GM12878 (cell line): ENCODE measurements around the gene CNTN4. TPM values are rescaled to one million over a fixed set of nuclear protein-coding genes. Genes with fewer than 3 reads are reported as not detected.

Experiments
- ATAC-seq: fragments of 200-7000 bp; cut with Tn5 transposase; 3 replicates; pipeline ENCODE4 v1.9.1; 2020; ENCODE audit warnings: mild to moderate bottlenecking, moderate library complexity
- BruUV-seq: library from RNA; stranded (reverse); fragments of 400-500 nt; replicated peaks from 2 replicates; lab custom pipeline; 2021; lab: Mats Ljungman, UMichigan
- CTCF ChIA-PET: fragments of 300-600 bp; sonication (Branson Sonifier 250); formaldehyde crosslinking; extraction: SDS; loops from one replicate; lab custom pipeline; 2021; ENCODE audit warnings: inconsistent platforms; lab: Yijun Ruan, JAX
- POLR2A ChIA-PET: fragments of 350-600 bp; formaldehyde crosslinking; extraction: SDS; loops from one replicate; lab custom pipeline; 2021; ENCODE audit warnings: inconsistent platforms; lab: Charles Lee
- RAD21 ChIA-PET: fragments of 300-600 bp; sonication (Branson Sonifier 250); formaldehyde crosslinking; loops from one replicate; lab custom pipeline; 2023; ENCODE audit warnings: antibody characterized with exemption; ENCODE audit not compliant: unreplicated experiment; lab: Charles Lee
- SMC1A ChIA-PET: fragments of 300-600 bp; sonication (Branson Sonifier 250); formaldehyde crosslinking; loops from one replicate; lab custom pipeline; 2023; ENCODE audit not compliant: unreplicated experiment, uncharacterized antibody; lab: Charles Lee
- DNase-seq: peaks from one replicate; pipeline ENCODE4 v3.0.0-alpha.2; 2011; ENCODE audit warnings: low read depth, low spot score
- FAIRE-seq: peaks from 3 replicates; lab custom pipeline; 2011; peaks lifted over from hg19 to GRCh38; lab: Jason Lieb, UNC
- H2AFZ ChIP-seq: 2 replicates; pipeline ENCODE4 v1.6.0; 2011; ENCODE audit warnings: low read depth, low read length, control low read depth; ENCODE audit not compliant: control insufficient read depth
- H3K27ac ChIP-seq: 2 replicates; pipeline ENCODE4 v1.5.1; 2011; ENCODE audit warnings: control low read depth; ENCODE audit not compliant: control insufficient read depth, insufficient read depth
- H3K27me3 ChIP-seq, 2 experiments: replicated peaks in 1 of 2; 2 replicates each; pipeline versions ENCODE4 v1.6.0 to v1.6.1; 2011; ENCODE audit warnings: low read length in 1 of 2; ENCODE audit not compliant: control insufficient read depth in 2 of 2, insufficient read depth in 2 of 2
- H3K36me3 ChIP-seq, 2 experiments: 2 replicates each; pipeline ENCODE4 v1.5.1; 2011; ENCODE audit warnings: low read length in 1 of 2; ENCODE audit not compliant: control insufficient read depth in 2 of 2, insufficient read depth in 2 of 2
- H3K4me1 ChIP-seq: 2 replicates; pipeline ENCODE4 v1.6.1; 2011; ENCODE audit warnings: mild to moderate bottlenecking, low read length, moderate library complexity, mixed read lengths; ENCODE audit not compliant: control insufficient read depth, insufficient read depth
- H3K4me2 ChIP-seq: 2 replicates; pipeline ENCODE4 v1.6.0; 2011; ENCODE audit warnings: control low read depth; ENCODE audit not compliant: control insufficient read depth, insufficient read depth
- H3K4me3 ChIP-seq: fragments of 200-600 bp; sonication (generic); 2 replicates; pipeline ENCODE4 v1.5.1; 2016
- H3K79me2 ChIP-seq: 2 replicates; pipeline ENCODE4 v1.6.0; 2011; ENCODE audit warnings: low read length; ENCODE audit not compliant: control insufficient read depth, insufficient read depth
- H3K9ac ChIP-seq: 2 replicates; pipeline ENCODE4 v1.8.0; 2011; ENCODE audit warnings: low read length, control low read depth, mixed read lengths; ENCODE audit not compliant: control insufficient read depth, insufficient read depth
- H3K9me3 ChIP-seq: replicated peaks from 3 replicates; pipeline ENCODE4 v1.5.1; 2011; ENCODE audit warnings: mild to moderate bottlenecking, low read length; ENCODE audit not compliant: control insufficient read depth, insufficient read depth
- H4K20me1 ChIP-seq: 2 replicates; pipeline ENCODE4 v1.6.0; 2011; ENCODE audit not compliant: control insufficient read depth, insufficient read depth
- CBFB ChIP-seq: IDR thresholded peaks from 2 replicates; pipeline ENCODE4 v1.6.1; 2016; ENCODE audit warnings: antibody characterized with exemption, low read depth
- CBX5 ChIP-seq: sonication (generic); IDR thresholded peaks from 2 replicates; pipeline ENCODE4 v1.6.1; 2016; ENCODE audit warnings: low read depth, moderate library complexity, mild to moderate bottlenecking, inconsistent platforms
- CUX1 ChIP-seq: IDR thresholded peaks from 2 replicates; pipeline ENCODE4 v1.6.1; 2012; ENCODE audit warnings: improper control_type of control experiment, low read depth, low read length; ENCODE audit not compliant: insufficient replicate concordance
- FOS ChIP-seq: IDR thresholded peaks from 3 replicates; pipeline ENCODE4 v1.6.1; 2011; ENCODE audit warnings: borderline replicate concordance; ENCODE audit not compliant: insufficient read length; ENCODE audit errors: extremely low read depth
- FOXM1 ChIP-seq: IDR thresholded peaks from 2 replicates; pipeline ENCODE4 v1.6.1; 2012; ENCODE audit warnings: low read depth, mild to moderate bottlenecking, inconsistent platforms, low read length, moderate library complexity
- GATAD2B ChIP-seq: fragments of 450-650 bp; conservative IDR thresholded peaks from 2 replicates; pipeline ENCODE4 v1.6.1; 2017; ENCODE audit warnings: low read depth, mild to moderate bottlenecking, moderate library complexity
- IKZF1 ChIP-seq: fragments of 450-650 bp; conservative IDR thresholded peaks from 2 replicates; pipeline ENCODE4 v1.6.1; 2017; ENCODE audit warnings: antibody characterized with exemption, mild to moderate bottlenecking
- IKZF2 ChIP-seq, 2 experiments: fragments of 450-650 bp; IDR thresholded peaks; 2 replicates each; pipeline ENCODE4 v1.6.1; 2017; ENCODE audit warnings: mild to moderate bottlenecking in 2 of 2, moderate library complexity in 2 of 2
- RCOR1 ChIP-seq: conservative IDR thresholded peaks from 2 replicates; pipeline ENCODE4 v1.6.1; 2012; ENCODE audit warnings: low read depth, low read length, improper control_type of control experiment
- SIN3A ChIP-seq: IDR thresholded peaks from 2 replicates; pipeline ENCODE4 v1.6.1; 2012; ENCODE audit warnings: low read depth, low read length, improper control_type of control experiment
- SMC3 ChIP-seq: IDR thresholded peaks from 2 replicates; pipeline ENCODE4 v1.6.1; 2011; ENCODE audit warnings: low read length, improper control_type of control experiment, borderline replicate concordance
- SREBF1 ChIP-seq: IDR thresholded peaks from 2 replicates; pipeline ENCODE4 v1.6.1; 2012; ENCODE audit warnings: mild to moderate bottlenecking, low read length
- SUPT20H ChIP-seq: IDR thresholded peaks from 2 replicates; pipeline ENCODE4 v1.6.1; 2011; ENCODE audit warnings: low read depth, mild to moderate bottlenecking, low read length, moderate library complexity, borderline replicate concordance; ENCODE audit not compliant: control insufficient read depth
- SUZ12 ChIP-seq: fragments of 200-600 bp; sonication (generic); IDR thresholded peaks from one replicate; pipeline ENCODE4 v1.6.1; 2018; ENCODE audit warnings: antibody characterized with exemption, mild to moderate bottlenecking; ENCODE audit not compliant: unreplicated experiment
- TARDBP ChIP-seq: IDR thresholded peaks from 2 replicates; pipeline ENCODE4 v1.6.1; 2016; ENCODE audit warnings: borderline replicate concordance
- TCF7 ChIP-seq: IDR thresholded peaks from 2 replicates; pipeline ENCODE4 v1.6.1; 2014; ENCODE audit warnings: antibody characterized with exemption, borderline replicate concordance
- USF2 ChIP-seq: IDR thresholded peaks from 2 replicates; pipeline ENCODE4 v1.6.1; 2011; ENCODE audit warnings: low read depth, low read length, improper control_type of control experiment, borderline replicate concordance
- WRNIP1 ChIP-seq: IDR thresholded peaks from 2 replicates; pipeline ENCODE4 v1.6.1; 2011; ENCODE audit warnings: low read depth, low read length, improper control_type of control experiment, borderline replicate concordance
- ZNF217 ChIP-seq: fragments of 450-650 bp; IDR thresholded peaks from 2 replicates; pipeline ENCODE4 v1.6.1; 2017; ENCODE audit warnings: antibody characterized with exemption, mild to moderate bottlenecking
- ZZZ3 ChIP-seq: IDR thresholded peaks from 2 replicates; pipeline ENCODE4 v1.6.1; 2011; ENCODE audit warnings: low read depth; ENCODE audit not compliant: control insufficient read depth, insufficient read length
- WGBS: methylation state at CpG from one replicate; pipeline ENCODE4 v1.1.6; 2016; ENCODE audit warnings: low lambda C conversion rate; ENCODE audit not compliant: insufficient replicate concordance, insufficient coverage; ENCODE audit errors: missing lambda C conversion rate; 5-methylcytosine and 5-hydroxymethylcytosine counted together
- in situ Hi-C: fragments of 300-500 bp; cut with MboI; formaldehyde crosslinking; loops from 9 replicates; pipeline ENCODE4 v1.14.3; 2018; ENCODE audit warnings: mixed read lengths
- intact Hi-C: fragments of 100-400 bp; cut with micrococcal nuclease; formaldehyde crosslinking; loops from one replicate; pipeline ENCODE4 v1.14.2; 2022; ENCODE audit not compliant: unreplicated experiment
- polyA plus RNA-seq, 11 experiments: library from polyadenylated mRNA; depleted of rRNA in 4 of 11; unstranded in 6 of 11; stranded (reverse) in 5 of 11; fragments of >200 nt; fragmentation: Nextera tagmentation in 4 of 11; fragmentation: Illumina TruSeq in 1 of 11; extraction: Ambion mirVana in 4 of 11; extraction: Trizol in 1 of 11; gene quantifications; 1 replicate in 1 of 11; 2 replicates in 10 of 11; pipeline versions ENCODE4 v1.2.1 to v1.2.3, GENCODE V29; 2011 to 2016; ENCODE audit warnings: inconsistent platforms in 2 of 11, missing spikeins in 2 of 11, low read depth in 1 of 11
- total RNA-seq, 4 experiments: library from RNA; depleted of rRNA in 3 of 4; stranded (reverse); fragments of >200 nt in 3 of 4; fragmentation: Illumina TruSeq in 1 of 4; extraction: Trizol in 1 of 4; gene quantifications; 2 replicates each; pipeline versions ENCODE4 v1.2.1 to v1.2.3, GENCODE V29; 2013 to 2021

Gene CNTN4
- total and polyA plus RNA-seq, 10 of the 15 experiments (the other 5 are each of a cell fraction or from before 2014, with no cell fraction given), result 0.05 to 0.43 (median 0.15) TPM; not detected in 1

- FAIRE-seq, result no peak
- CTCF ChIA-PET, result no interaction called here
These were observed 885.6 kb downstream of the CNTN4 start for GRCh38 chr3:2984005-2984830.

More at GRCh38 chr3:2984005-2984830, 885.6 kb downstream of the CNTN4 start:
- Histone ChIP-seq H3K4me3 (no peak overlapping the region), H3K79me2 (no peaks in the 10 kb centered on the region), H3K9ac (no peak overlapping the region), H3K4me2 (no peak overlapping the region), H3K4me1 (no peaks in the 10 kb centered on the region), H3K9me3 (no peaks in the 10 kb centered on the region), H3K36me3 (no peaks in the 10 kb centered on the region), H4K20me1 (no peaks in the 10 kb centered on the region), H3K27ac (no peak overlapping the region), H2AFZ (no peak overlapping the region), H3K27me3 (no peaks in the 10 kb centered on the region)
- ATAC-seq (no peak), DNase-seq (no peak)
- ChIA-PET RAD21 (no interaction called here), POLR2A (interaction anchor here (0.9 kb wide), 1 partner anchor 142 kb away, joined by 3 read pairs; no protein-coding TSS in a partner anchor), SMC1A (interaction anchor here (0.8 kb wide), 1 partner anchor 11 kb away, joined by 3 read pairs; no protein-coding TSS in a partner anchor)
- 56% methylated on average over 7 of the region's 7 CpGs for WGBS
- in situ Hi-C loops (no loop called here), intact Hi-C loops (no loop called here)
- no TSS peak for BruUV-seq
- TF ChIP-seq SMC3 (no peak), SIN3A (no peak), RCOR1 (no peak), FOXM1 (no peak), USF2 (no peak), CBX5 (no peak), IKZF1 (no peak), TCF7 (no peak), CUX1 (no peak), CBFB (no peak), ZZZ3 (no peak), SUZ12 (no peak), IKZF2 (IDR thresholded peaks at IDR 0.05) (no peak), ZNF217 (no peak), SREBF1 (no peak), SUPT20H (no peak), WRNIP1 (no peak), FOS (no peak), GATAD2B (no peak), TARDBP (no peak)
